Measurements from ENCODE around the gene CWC27.

The CWC27 gene, protein sequence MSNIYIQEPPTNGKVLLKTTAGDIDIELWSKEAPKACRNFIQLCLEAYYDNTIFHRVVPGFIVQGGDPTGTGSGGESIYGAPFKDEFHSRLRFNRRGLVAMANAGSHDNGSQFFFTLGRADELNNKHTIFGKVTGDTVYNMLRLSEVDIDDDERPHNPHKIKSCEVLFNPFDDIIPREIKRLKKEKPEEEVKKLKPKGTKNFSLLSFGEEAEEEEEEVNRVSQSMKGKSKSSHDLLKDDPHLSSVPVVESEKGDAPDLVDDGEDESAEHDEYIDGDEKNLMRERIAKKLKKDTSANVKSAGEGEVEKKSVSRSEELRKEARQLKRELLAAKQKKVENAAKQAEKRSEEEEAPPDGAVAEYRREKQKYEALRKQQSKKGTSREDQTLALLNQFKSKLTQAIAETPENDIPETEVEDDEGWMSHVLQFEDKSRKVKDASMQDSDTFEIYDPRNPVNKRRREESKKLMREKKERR

DNA sequence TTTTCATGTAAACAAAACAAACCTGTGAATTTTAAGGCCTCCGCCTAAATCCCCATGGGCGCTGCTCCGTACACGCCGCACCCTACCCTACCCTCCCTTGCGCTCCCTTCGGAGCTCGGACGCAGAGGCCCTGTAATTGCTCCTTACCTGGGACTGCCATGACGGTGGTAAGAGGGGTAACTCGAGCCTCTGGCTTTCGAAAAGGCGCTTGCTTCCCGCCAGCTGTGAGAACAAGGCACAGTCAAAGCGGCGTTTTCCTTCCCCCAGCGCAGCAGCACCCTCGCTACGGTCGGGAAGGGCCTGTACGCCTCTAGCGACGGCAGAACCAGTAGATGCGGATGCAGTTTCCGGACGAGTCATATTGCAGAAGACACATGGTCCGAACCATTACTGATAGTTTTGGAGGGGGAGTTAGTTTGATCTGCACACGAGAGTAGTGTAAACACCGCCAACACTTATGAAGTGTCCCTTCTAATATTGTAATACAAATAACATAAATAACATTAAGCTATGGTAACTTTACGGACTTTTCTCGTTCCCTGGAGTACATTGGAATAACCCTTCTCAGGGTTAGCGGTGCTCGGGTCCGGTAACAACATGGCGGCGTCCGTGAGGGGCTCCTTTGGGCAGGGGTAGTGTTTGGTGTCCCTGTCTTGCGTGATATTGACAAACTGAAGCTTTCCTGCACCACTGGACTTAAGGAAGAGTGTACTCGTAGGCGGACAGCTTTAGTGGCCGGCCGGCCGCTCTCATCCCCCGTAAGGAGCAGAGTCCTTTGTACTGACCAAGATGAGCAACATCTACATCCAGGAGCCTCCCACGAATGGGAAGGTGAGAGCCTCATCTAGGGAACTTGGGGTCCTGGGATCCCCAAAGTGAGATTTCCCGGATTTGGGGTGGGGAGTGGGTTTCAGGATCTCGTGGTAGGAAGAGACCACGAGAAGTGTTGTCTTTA, at the start of gene CWC27, which contains the start of gene SREK1IP1:
Gene CWC27, plus strand, starts transcription at position 573 of the 955 bp plus-strand sequence. Its CDS starts 217 bp downstream, at position 790.
Gene SREK1IP1, minus strand, starts transcription at position 334 of the 955 bp plus-strand sequence. Its CDS starts 174 bp downstream, at position 160.
- TF ChIP-seq EZH2phosphoT487 (IDR thresholded peaks at IDR 0.05; ENCODE audit: borderline replicate concordance): no peak
- TF ChIP-seq, protein P1, sequence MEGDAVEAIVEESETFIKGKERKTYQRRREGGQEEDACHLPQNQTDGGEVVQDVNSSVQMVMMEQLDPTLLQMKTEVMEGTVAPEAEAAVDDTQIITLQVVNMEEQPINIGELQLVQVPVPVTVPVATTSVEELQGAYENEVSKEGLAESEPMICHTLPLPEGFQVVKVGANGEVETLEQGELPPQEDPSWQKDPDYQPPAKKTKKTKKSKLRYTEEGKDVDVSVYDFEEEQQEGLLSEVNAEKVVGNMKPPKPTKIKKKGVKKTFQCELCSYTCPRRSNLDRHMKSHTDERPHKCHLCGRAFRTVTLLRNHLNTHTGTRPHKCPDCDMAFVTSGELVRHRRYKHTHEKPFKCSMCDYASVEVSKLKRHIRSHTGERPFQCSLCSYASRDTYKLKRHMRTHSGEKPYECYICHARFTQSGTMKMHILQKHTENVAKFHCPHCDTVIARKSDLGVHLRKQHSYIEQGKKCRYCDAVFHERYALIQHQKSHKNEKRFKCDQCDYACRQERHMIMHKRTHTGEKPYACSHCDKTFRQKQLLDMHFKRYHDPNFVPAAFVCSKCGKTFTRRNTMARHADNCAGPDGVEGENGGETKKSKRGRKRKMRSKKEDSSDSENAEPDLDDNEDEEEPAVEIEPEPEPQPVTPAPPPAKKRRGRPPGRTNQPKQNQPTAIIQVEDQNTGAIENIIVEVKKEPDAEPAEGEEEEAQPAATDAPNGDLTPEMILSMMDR (conservative IDR thresholded peaks at IDR 0.05; ENCODE audit: low read length): no peak
- H3K4me2 ChIP-seq (ENCODE audit: low read depth, low read length, poor library complexity, severe bottlenecking): peak within 1 kb of the TSS; percentile 88
- H3K36me3 ChIP-seq (ENCODE audit: insufficient read depth, low read length): no peaks in the 10 kb centered on the region
- H3F3A ChIP-seq (ENCODE audit: low read depth): no peaks in the 10 kb centered on the region
- H3K9ac ChIP-seq (ENCODE audit: low read depth, low read length, poor library complexity, severe bottlenecking): peak within 1 kb of the TSS; percentile 89
- no peaks in the 10 kb centered on the region for H3K9me2 ChIP-seq (replicated peaks; ENCODE audit: low read depth, low read length)
- H3K4me1 ChIP-seq (ENCODE audit: insufficient read depth, low read length, poor library complexity, severe bottlenecking): peaks cover 72% of the 10 kb centered on the region
- H3K4me3 ChIP-seq (ENCODE audit: low read length, poor library complexity, severe bottlenecking): peak within 1 kb of the TSS; percentile 92
- H3K9me3 ChIP-seq (ENCODE audit: insufficient read depth, low read depth, low read length): no peaks in the 10 kb centered on the region
- peaks cover 86% of the 10 kb centered on the region for H3K79me2 ChIP-seq (ENCODE audit: insufficient read depth, low read length)
- H4K20me1 ChIP-seq (ENCODE audit: insufficient read depth, low read length, poor library complexity, severe bottlenecking): peaks cover 10% of the 10 kb centered on the region
- H3K27me3 ChIP-seq (ENCODE audit: insufficient read depth, low read length, poor library complexity, severe bottlenecking): no peaks in the 10 kb centered on the region
- H2AFZ ChIP-seq (ENCODE audit: low read length): peak within 1 kb of the TSS; percentile 97

DNA sequence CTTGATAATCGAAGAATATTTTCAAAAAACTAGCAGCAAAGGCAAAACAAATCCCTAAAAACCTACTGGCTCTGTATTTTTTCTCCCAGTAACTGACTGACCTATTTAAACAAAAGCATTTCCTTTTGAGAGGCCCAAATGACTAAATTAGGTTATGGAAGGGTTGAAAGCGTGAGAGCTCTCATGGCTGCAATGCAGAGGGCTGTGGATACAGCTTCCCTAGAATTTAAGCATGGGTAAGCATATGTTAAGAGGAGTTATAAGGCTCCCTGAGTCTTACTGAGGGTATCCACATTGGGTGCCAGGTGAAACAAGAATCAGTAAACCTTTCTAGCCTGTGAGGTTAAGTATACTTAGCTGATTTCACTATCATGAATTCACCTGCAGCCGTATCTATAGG, 46.1 kb upstream of the CWC27 start:
- TF ChIP-seq, protein P1 (conservative IDR thresholded peaks at IDR 0.05; ENCODE audit: low read length): no peak
- no peak for TF ChIP-seq EZH2phosphoT487 (IDR thresholded peaks at IDR 0.05; ENCODE audit: borderline replicate concordance)
- no peak overlapping the region for H3K4me2 ChIP-seq (ENCODE audit: low read depth, low read length, poor library complexity, severe bottlenecking)
- H3K9me3 ChIP-seq (ENCODE audit: insufficient read depth, low read depth, low read length): no peaks in the 10 kb centered on the region
- no peak overlapping the region for H2AFZ ChIP-seq (ENCODE audit: low read length)
- no peak overlapping the region for H3K4me3 ChIP-seq (ENCODE audit: low read length, poor library complexity, severe bottlenecking)
- no peaks in the 10 kb centered on the region for H4K20me1 ChIP-seq (ENCODE audit: insufficient read depth, low read length, poor library complexity, severe bottlenecking)
- H3K9me2 ChIP-seq (replicated peaks; ENCODE audit: low read depth, low read length): no peaks in the 10 kb centered on the region
- peaks cover 42% of the 10 kb centered on the region; the same call in 1 of the 2 replicates for H3K36me3 ChIP-seq (ENCODE audit: insufficient read depth, low read length)
- H3K27me3 ChIP-seq (ENCODE audit: insufficient read depth, low read length, poor library complexity, severe bottlenecking): no peaks in the 10 kb centered on the region
- no peak overlapping the region for H3K9ac ChIP-seq (ENCODE audit: low read depth, low read length, poor library complexity, severe bottlenecking)
- H3K4me1 ChIP-seq (ENCODE audit: insufficient read depth, low read length, poor library complexity, severe bottlenecking): no peaks in the 10 kb centered on the region
- H3K79me2 ChIP-seq (ENCODE audit: insufficient read depth, low read length): no peaks in the 10 kb centered on the region
- H3F3A ChIP-seq (ENCODE audit: low read depth): no peaks in the 10 kb centered on the region

DNA sequence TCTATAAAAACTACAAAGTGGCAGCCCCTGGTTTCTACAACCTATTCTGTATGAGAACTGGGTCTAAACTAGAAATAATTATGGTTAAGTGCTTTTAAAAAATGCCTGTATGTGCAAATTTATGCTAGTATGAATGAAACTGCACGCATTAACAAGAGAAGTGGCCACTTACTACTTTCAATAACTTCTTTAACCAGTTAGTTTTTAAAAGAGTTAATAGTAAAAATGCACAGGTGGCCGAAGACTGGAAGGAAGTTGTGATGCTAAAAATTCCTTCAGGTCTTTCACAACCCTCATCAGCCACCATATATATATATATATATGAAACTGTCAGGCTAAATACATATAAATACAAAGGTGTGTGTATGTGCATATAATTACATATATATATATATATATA, 41.6 kb upstream of the CWC27 start:
- Histone ChIP-seq H3K36me3 (ENCODE audit: insufficient read depth, low read length) (peaks cover 45% of the 10 kb centered on the region; the same call in 1 of the 2 replicates), H3K9me3 (ENCODE audit: insufficient read depth, low read depth, low read length) (no peaks in the 10 kb centered on the region), H3K79me2 (ENCODE audit: insufficient read depth, low read length) (peaks cover 6% of the 10 kb centered on the region; the same call in 1 of the 2 replicates), H3K4me3 (ENCODE audit: low read length, poor library complexity, severe bottlenecking) (no peak overlapping the region), H3K4me2 (ENCODE audit: low read depth, low read length, poor library complexity, severe bottlenecking) (no peak overlapping the region), H3K9ac (ENCODE audit: low read depth, low read length, poor library complexity, severe bottlenecking) (no peak overlapping the region), H4K20me1 (ENCODE audit: insufficient read depth, low read length, poor library complexity, severe bottlenecking) (peaks cover 4% of the 10 kb centered on the region), H3K9me2 (replicated peaks; ENCODE audit: low read depth, low read length) (no peaks in the 10 kb centered on the region), H3K4me1 (ENCODE audit: insufficient read depth, low read length, poor library complexity, severe bottlenecking) (no peaks in the 10 kb centered on the region), H3K27me3 (ENCODE audit: insufficient read depth, low read length, poor library complexity, severe bottlenecking) (no peaks in the 10 kb centered on the region), H2AFZ (ENCODE audit: low read length) (no peak overlapping the region), H3F3A (ENCODE audit: low read depth) (no peaks in the 10 kb centered on the region)
- TF ChIP-seq, protein P1 (conservative IDR thresholded peaks at IDR 0.05; ENCODE audit: low read length): no peak
- TF ChIP-seq EZH2phosphoT487 (IDR thresholded peaks at IDR 0.05; ENCODE audit: borderline replicate concordance): no peak
